ENCODE data around the gene NRP2.

The NRP2 gene

GRCh38 chr2:205658572-205658971 lies 23.7 kb upstream of the NRP2 start:
- DNase-seq (ENCODE audit: low read depth) = no peak

GRCh38 chr2:205659922-205660321 lies 22.4 kb upstream of the NRP2 start:
- no peak for DNase-seq (ENCODE audit: low read depth)

GRCh38 chr2:205660521-205661124 lies 21.7 kb upstream of the NRP2 start:
- peak; percentile 90 for DNase-seq (ENCODE audit: low read depth)

GRCh38 chr2:205661281-205661680 lies 21.0 kb upstream of the NRP2 start:
- no peak for DNase-seq (ENCODE audit: low read depth)

GRCh38 chr2:205662206-205662965 lies 19.9 kb upstream of the NRP2 start:
- no peak for DNase-seq (ENCODE audit: low read depth)

DNA sequence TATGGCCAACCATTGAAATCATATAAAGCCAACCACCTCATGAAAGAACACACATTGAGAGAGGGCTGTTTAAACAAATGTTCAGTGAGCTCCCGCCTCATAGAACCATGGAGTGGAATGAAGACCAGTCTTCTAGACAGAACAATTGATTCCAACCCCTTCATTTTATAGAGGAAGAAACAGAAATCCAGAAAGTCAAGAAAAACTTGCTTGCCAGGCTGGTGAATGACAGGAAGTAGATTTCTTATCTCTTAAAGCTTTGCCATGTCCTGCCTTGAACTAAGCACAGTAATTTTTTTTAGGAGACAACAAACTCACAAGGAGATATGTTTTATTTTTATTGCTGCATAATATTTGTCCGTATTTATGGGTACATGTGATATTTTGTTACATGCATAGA lies 16.5 kb upstream of the NRP2 start:
- no peak for DNase-seq (ENCODE audit: low read depth)

- no peak for DNase-seq (ENCODE audit: low read depth)
These were observed 12.0 kb upstream of the NRP2 start for GRCh38 chr2:205670292-205670691.

DNA sequence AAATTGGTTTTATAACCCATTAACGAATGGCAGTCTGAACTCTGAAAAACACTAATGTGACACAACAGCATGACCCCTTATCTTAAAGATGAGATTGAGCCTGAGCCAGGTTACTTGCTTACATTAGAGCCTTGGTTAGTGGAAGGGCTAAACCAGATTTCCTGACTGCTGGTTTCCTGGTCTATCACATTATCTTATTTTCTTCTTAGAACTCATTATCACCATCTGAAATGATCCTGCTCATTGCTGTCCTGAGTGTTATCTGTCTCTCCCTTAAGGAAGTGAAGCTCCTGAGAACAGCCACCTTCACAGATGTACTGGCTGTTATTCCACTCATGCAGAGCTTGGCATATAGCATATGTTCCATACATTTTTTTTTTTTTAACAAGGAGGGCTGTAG lies 9.0 kb upstream of the NRP2 start:
- no peak for DNase-seq (ENCODE audit: low read depth)

DNA sequence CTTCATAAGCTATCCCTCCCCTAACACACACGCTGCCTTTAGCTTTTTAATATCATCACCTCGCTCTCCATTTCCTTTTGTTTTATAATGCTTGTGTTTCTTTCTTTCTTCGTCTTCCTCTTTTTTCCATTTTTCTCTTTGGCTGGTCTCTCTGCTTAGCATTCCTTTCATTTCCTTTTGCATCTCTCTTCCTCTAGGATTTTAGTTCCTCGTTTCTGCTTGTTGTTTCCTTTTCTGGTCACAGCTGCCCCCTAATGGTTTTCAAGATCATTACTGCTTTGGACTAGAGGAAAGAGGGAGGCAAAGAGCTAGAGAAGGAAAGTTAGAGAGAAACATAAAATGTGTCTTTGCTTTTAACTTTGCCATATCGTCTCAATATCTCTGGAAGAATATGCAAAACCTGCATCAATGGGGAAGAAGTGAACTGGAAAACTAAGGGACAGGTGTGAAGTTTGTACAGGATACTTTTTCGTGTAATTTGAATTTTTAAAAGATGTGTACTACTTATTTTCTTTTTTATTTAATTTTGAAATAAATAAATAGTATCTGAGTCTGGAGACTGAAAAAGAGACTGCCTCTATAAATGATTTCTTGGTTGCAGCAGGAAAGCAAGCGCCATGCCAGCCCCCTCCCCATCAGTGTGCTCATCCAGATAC lies 6.3 kb upstream of the NRP2 start:
- peak; percentile 65 for DNase-seq (ENCODE audit: low read depth)

- DNase-seq (ENCODE audit: low read depth) = no peak
These were observed 3.7 kb upstream of the NRP2 start for GRCh38 chr2:205678541-205679142.

GRCh38 chr2:205679410-205680009 lies 2.8 kb upstream of the NRP2 start:
- no peak for DNase-seq (ENCODE audit: low read depth)

DNA sequence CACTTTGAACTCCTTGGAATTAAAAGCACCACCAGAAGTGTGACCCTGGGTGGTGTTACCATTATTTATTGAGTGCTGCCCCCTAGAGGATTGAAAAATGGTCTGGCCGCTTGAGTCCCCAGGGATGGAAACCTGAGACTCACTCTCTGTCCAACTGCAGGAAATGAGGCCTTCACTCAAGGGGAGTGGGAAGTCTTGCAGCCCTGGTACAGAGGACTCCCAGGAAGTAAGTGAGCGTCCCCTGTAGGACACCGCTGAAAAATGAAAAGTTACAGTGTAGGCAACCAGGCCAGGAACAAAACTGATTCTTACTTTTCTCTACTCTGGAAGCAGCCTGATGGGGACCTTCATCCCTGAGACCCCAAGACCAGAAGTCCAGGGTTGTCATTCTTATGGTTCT lies 2.2 kb upstream of the NRP2 start:
- peak; percentile 78 for DNase-seq (ENCODE audit: low read depth)

DNA sequence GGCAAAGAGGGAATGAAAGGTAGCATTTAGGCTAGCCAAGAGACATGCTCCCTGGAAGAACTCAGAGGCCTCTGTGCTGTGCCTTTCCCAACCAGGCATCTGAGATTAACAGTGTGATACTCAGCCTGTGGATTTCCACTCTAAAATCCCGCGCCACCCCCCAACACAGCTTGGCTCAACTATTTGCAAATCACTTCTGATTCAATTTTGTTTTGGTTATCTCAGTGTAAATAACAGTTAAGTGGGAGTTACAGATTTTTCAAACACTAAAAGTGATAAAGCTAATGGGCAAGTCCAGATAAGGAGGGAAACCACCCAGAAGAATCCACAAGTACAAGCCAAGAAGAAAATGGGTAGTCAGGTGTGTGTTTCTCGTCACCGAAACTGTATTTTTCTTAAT lies 1.4 kb upstream of the NRP2 start:
- no peak for DNase-seq (ENCODE audit: low read depth)

DNA sequence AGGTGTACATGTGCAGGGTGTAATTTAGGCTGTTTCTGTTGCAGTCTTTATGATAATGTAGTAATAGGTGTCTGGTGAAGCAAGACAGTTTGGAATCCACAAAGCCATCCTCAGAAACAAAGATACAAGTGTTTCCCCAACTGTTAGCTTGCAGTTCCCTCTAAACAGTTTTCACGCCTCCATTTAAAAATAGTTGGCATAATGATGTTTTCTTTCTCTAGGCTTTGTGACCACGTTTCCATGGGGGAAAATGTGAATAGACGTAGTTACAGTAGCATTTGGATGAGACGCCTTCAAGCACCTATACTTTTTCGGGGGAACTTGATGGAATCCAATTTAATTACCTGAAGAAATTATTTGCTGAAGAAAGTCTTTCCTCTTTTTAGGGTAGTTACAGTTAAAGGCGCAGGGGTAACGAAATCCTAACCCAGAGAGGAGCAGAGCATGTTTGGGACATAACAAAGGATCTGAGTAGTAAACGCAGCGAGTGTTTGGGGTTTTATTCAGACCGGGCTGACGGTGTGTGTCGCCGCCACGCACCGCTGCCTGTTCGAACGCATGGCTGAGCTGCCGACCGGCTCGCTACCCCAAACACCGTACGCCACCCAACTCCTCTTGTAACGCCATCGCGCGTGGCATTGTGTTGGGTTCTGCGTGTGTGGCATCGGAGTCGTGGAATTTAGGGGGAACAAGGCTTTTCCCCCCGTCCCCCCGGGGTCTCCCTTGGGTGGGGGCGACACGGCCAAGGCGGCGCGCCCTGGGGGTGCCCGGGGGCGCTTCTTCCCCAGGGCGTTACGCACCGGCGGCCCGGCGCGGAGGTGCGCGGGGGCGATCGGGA lies 681 bp upstream of the NRP2 start:
- DNase-seq (ENCODE audit: low read depth) = no peak

DNA sequence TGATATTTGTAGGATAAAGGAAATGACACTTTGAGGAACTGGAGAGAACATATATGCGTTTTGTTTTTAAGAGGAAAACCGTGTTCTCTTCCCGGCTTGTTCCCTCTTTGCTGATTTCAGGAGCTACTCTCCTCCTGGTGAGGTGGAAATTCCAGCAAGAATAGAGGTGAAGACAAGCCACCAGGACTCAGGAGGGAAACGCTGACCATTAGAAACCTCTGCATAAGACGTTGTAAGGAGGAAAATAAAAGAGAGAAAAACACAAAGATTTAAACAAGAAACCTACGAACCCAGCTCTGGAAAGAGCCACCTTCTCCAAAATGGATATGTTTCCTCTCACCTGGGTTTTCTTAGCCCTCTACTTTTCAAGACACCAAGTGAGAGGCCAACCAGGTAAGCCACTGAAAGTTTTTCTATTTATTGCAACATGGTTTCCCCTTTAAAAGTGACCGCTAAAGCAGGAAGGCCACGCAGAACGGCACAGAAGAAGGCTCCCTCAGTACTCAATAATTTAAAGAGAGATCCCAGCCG lies 735 bp downstream of the NRP2 start:
- no peak for DNase-seq (ENCODE audit: low read depth)

DNA sequence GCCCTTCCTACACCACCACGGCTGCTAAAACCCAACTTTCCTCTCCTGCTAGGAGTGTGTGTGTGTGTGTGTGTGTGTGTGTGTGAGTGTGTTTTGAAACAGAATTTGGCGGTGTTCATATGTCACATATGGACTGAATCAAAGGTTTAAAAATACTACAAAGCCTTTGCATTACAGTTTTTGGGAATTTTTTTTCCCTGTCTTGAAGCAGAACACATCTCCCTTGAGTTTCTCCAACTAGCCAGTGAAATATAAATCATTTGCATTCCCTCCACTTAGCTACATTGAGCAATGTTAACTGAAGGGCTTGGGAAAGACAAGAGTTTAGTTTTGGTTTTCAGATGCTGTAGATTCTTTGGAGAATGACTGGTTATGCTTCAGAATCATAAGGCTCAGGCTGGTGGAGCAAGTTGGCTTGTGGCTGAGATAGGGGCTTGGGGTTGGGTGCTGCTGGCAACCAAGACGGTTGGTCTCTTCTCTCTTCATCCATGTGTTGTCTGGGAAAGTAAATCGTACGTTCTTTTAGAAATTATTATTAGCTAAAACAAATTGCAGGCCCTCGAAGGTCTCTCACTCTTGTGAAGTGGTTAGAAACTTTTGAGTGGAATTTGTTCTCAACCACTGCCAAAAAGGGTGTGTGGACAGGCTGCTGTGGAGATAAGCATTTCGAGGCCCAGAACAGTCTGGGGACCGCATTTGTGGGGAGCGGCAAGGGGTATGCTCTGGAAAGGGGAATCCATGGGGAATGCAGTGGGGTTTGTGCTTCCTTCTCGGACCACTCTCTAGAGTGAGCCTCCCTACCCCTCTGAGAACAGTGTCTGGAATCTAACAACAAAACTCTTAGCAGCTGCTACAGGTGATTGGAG lies 1.4 kb downstream of the NRP2 start:
- DNase-seq (ENCODE audit: low read depth) = peak; percentile 92

DNA sequence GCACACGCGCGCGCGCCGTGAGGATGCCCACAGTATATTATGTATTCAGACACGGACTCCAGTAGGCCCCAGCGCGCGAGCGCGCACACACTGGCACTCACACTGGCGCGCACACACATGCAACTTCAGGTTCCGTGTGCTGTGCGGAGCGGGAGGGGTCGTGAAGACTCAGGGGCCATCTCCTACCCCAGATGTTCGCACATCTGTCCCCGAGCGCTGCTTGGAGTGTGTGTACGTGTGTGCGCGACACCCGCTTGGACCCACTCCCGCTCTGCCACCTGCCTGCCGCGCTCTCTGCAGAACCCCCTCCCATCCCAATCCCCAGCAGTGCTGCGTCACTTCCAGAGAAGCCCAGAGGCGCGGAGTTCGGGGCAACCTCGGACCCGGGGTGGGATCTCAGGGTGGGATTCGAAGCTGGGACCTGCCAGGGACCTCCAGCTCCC lies 2.6 kb downstream of the NRP2 start:
- no peak for DNase-seq (ENCODE audit: low read depth)

DNA sequence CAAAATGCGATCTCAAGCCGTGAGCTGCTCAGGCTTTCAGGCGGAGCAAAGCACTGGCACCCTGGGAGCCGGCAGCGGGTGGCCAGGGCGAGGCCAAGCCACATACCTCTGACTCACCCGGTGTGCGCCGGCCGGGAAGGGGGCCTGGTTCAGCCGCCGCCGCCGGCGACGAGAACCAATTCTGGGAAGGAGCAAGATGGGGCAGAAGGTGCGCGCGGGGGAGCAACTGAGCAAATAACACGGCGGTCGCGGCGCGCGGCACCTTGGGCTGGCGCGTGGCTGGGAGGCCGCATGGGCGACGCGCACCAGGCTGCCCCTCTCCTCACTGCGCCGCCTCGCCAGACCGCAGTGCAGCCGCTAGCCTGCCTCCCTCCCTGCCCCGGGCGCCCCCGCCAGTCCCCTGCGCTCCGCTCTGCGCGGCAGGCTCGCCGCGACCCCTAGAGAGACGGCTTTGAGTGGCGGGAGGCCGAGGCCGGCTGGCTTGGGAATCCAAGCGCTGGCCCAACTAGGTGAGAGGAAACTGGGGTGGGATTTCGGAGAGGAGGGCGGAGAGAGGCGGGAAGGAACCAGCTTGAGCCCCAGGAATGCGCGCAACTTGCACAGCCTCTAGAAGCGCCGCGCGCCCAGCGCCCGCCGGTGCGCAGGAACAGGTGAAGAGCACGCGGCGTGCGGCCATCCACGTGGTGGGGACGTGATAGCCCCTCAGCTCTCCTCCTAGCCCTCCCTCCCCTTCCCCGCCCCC lies 3.2 kb downstream of the NRP2 start:
- peak; percentile 36 for DNase-seq (ENCODE audit: low read depth)

- DNase-seq (ENCODE audit: low read depth) = peak; percentile 13
These were observed 3.9 kb downstream of the NRP2 start for GRCh38 chr2:205686056-205686782.

All from fibroblast of gingiva (primary cell).